Cerebellar nuclear complex (tissue), 1 donor: Measurements from ENCODE around the gene MMAB.

ENCODE experiments used
- DNase-seq, 2 experiments: peaks; one replicate each; lab custom pipeline; 2025; lab: John Stamatoyannopoulos, UW

MMAB gene

DNA sequence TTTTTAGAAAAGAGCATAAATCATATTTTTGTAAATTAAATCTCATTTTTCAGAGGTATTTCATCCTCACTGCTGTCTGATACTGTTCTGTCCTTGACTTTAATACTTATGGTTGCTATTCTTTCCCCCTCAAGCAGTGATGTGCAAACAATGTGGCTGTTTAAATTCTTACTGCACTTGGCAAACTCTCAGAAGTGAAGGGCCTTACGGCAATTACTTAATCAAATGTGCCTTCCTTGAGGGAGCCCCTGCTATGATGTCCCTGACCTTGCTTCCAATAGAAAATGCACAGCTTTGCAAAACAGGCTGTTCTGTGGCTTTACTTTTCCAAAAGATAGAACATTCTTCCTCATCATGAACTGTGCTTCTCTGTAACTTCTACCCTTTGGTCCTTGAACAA, 60.7 kb downstream of the MMAB start:
- DNase-seq = no peak

DNA sequence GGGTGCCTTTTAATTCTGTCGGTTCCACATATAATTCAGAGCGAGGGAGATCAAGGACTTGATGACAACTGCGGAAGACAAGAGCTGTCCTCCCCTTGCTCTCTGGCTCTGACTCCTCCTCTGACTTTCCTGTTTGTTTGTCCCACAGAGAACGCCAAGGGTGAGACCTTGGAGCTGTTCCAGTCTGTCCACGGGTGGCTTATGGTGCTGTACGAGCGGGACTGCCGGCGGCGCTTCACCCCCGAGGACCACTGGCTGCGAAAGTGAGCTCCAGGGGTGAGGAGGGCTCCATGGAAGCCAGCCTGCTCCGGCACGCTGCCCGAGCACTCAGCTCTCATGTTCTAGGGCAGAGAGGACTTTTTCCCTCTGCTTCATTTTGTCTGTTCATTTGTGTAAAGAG, 63.1 kb downstream of the MMAB start:
- no peak for DNase-seq

DNA sequence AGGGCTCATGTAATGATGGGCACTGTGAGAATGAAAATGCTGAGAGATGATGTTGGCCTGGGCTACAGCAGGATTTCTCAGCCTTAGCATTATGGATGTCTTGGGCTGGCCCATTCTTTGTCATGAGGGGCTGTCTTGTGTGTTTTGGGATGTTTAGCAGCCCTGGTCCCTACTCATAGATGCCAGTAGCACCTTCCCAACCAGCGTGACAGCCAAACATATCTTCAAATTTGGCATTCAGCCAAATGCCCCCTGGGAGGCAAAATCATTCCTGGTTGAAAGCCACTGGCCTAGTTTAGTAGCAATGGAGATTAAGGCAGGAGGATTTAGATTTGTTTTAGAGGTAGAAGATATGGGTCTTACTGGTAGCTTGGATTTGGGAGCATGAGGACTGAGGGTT, 69.2 kb downstream of the MMAB start:
- DNase-seq = no peak
